Stomach (tissue), 4 donors: Measurements from ENCODE around the gene ATXN7L1.

ENCODE experiments used
- EP300 ChIP-seq: sonication (generic); formaldehyde crosslinking; IDR thresholded peaks from one replicate; pipeline ENCODE4 v1.6.1; 2017; ENCODE audit warnings: antibody characterized with exemption
- POLR2A ChIP-seq, 4 donors: fragments of 450-650 bp; IDR thresholded peaks; one replicate each; pipeline ENCODE4 v1.6.1; 2016; ENCODE audit warnings: antibody characterized with exemption in 4 of 4, control low read depth in 2 of 4, mild to moderate bottlenecking in 1 of 4, moderate library complexity in 1 of 4
- POLR2AphosphoS5 ChIP-seq, 3 donors: sonication (generic); formaldehyde crosslinking; IDR thresholded peaks; one replicate each; pipeline ENCODE4 v1.6.1; 2016; ENCODE audit warnings: antibody characterized with exemption in 3 of 3
- TF ChIP-seq, protein P1 (sequence below), 7 experiments: fragments of 450-650 bp in 4 of 7; fragments of 200-600 bp in 3 of 7; sonication (generic) in 3 of 7; IDR thresholded peaks; one replicate each; pipeline ENCODE4 v1.5.1; 2016 to 2019; ENCODE audit warnings: antibody characterized with exemption in 7 of 7, control low read depth in 2 of 7, mild to moderate bottlenecking in 1 of 7

DNA sequence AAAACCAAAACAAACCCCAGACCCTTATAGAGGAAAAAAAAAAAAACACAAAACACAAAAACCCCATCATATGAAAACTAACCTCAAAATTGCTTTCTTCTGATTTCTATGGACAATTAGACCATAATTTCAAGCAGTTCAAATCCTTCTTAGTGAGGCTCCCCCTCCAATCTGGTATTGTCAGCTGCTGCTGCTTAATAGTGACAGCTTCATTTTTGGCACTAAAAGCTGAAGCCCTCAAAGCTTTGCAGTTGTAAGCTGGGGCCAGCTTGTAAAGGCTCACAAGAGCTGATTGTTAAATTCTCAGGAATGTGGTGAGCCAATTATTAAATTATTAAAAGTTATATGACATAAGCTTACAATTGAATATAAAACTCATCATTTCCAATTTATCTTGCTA is 21.9 kb downstream of the ATXN7L1 start:
- TF ChIP-seq, protein P1, sequence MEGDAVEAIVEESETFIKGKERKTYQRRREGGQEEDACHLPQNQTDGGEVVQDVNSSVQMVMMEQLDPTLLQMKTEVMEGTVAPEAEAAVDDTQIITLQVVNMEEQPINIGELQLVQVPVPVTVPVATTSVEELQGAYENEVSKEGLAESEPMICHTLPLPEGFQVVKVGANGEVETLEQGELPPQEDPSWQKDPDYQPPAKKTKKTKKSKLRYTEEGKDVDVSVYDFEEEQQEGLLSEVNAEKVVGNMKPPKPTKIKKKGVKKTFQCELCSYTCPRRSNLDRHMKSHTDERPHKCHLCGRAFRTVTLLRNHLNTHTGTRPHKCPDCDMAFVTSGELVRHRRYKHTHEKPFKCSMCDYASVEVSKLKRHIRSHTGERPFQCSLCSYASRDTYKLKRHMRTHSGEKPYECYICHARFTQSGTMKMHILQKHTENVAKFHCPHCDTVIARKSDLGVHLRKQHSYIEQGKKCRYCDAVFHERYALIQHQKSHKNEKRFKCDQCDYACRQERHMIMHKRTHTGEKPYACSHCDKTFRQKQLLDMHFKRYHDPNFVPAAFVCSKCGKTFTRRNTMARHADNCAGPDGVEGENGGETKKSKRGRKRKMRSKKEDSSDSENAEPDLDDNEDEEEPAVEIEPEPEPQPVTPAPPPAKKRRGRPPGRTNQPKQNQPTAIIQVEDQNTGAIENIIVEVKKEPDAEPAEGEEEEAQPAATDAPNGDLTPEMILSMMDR (IDR thresholded peaks at IDR 0.05), result no peak
- TF ChIP-seq POLR2A (IDR thresholded peaks at IDR 0.05), result no peak
- TF ChIP-seq EP300, result no peak
- TF ChIP-seq POLR2AphosphoS5 (IDR thresholded peaks at IDR 0.05), result no peak
